Vagina (tissue), 2 donors: ENCODE results near the gene CTSL. TPM values are rescaled to one million over a fixed set of nuclear protein-coding genes. Genes with fewer than 3 reads are reported as not detected.

Source experiments
- DNase-seq, 2 donors: peaks; one replicate each; pipeline ENCODE4 v3.0.0-alpha.2; 2017; ENCODE audit errors: extremely low spot score in 2 of 2
- H3K27ac ChIP-seq: fragments of 200-600 bp; sonication (generic); one replicate; pipeline ENCODE4 v1.5.1; 2019
- H3K27me3 ChIP-seq: fragments of 200-600 bp; sonication (generic); one replicate; pipeline ENCODE4 v1.5.1; 2019
- H3K36me3 ChIP-seq, 2 donors: fragments of 200-600 bp; sonication (generic); one replicate each; pipeline ENCODE4 v1.5.1; 2017 to 2019
- H3K4me1 ChIP-seq: fragments of 200-600 bp; sonication (generic); one replicate; pipeline ENCODE4 v1.5.1; 2019
- H3K4me3 ChIP-seq, 2 donors: fragments of 200-600 bp; sonication (generic); 1 replicate in 1 of 2; 2 replicates in 1 of 2; pipeline ENCODE4 v1.5.1; 2016 to 2019
- H3K9me3 ChIP-seq: fragments of 200-600 bp; sonication (generic); one replicate; pipeline ENCODE4 v1.5.1; 2019
- POLR2A ChIP-seq, 2 donors: fragments of 450-650 bp; IDR thresholded peaks; one replicate each; pipeline ENCODE4 v1.6.1; 2017; ENCODE audit warnings: antibody characterized with exemption in 2 of 2, mild to moderate bottlenecking in 2 of 2, moderate library complexity in 2 of 2
- POLR2AphosphoS5 ChIP-seq, 2 donors: sonication (generic); formaldehyde crosslinking; IDR thresholded peaks; one replicate each; pipeline ENCODE4 v1.9.0; 2017; ENCODE audit warnings: antibody characterized with exemption in 2 of 2, mild to moderate bottlenecking in 2 of 2, low read depth in 1 of 2; ENCODE audit not compliant: insufficient read depth in 1 of 2
- intact Hi-C: fragments of 100-400 bp; cut with DNase I; formaldehyde crosslinking; loops from one replicate; pipeline ENCODE4 v1.15.1; 2023
- total RNA-seq: library from RNA; depleted of rRNA; stranded (reverse); fragments of >200 nt; gene quantifications from one replicate; pipeline ENCODE4 v1.2.3, GENCODE V29; 2016
- TF ChIP-seq, protein P1 (sequence below), 3 experiments: fragments of 450-650 bp in 2 of 3; fragments of 200-600 bp in 1 of 3; sonication (generic) in 1 of 3; IDR thresholded peaks; one replicate each; pipeline ENCODE4 v1.5.1; 2017 to 2019; ENCODE audit warnings: antibody characterized with exemption in 3 of 3, mild to moderate bottlenecking in 2 of 3, moderate library complexity in 2 of 3

Gene CTSL
- total RNA-seq, 1 donor from 2014 or later = 68.0 TPM

- H3K9me3 ChIP-seq = no peaks in the 10 kb centered on the region
- no peak overlapping the region for H3K27ac ChIP-seq
- no peak overlapping the region for H3K4me3 ChIP-seq
- DNase-seq = no peak
- H3K36me3 ChIP-seq = no peaks in the 10 kb centered on the region
- intact Hi-C loops = no loop called here
- TF ChIP-seq POLR2AphosphoS5 (IDR thresholded peaks at IDR 0.05; ENCODE audit: insufficient read depth in 1 of 2, low read depth in 1 of 2) (no peak), POLR2A (IDR thresholded peaks at IDR 0.05) (no peak)
- TF ChIP-seq, protein P1, sequence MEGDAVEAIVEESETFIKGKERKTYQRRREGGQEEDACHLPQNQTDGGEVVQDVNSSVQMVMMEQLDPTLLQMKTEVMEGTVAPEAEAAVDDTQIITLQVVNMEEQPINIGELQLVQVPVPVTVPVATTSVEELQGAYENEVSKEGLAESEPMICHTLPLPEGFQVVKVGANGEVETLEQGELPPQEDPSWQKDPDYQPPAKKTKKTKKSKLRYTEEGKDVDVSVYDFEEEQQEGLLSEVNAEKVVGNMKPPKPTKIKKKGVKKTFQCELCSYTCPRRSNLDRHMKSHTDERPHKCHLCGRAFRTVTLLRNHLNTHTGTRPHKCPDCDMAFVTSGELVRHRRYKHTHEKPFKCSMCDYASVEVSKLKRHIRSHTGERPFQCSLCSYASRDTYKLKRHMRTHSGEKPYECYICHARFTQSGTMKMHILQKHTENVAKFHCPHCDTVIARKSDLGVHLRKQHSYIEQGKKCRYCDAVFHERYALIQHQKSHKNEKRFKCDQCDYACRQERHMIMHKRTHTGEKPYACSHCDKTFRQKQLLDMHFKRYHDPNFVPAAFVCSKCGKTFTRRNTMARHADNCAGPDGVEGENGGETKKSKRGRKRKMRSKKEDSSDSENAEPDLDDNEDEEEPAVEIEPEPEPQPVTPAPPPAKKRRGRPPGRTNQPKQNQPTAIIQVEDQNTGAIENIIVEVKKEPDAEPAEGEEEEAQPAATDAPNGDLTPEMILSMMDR (IDR thresholded peaks at IDR 0.05) = no peak
- H3K4me1 ChIP-seq = no peaks in the 10 kb centered on the region
- no peaks in the 10 kb centered on the region for H3K27me3 ChIP-seq
Observed at GRCh38 chr9:87718852-87719612, 6.9 kb upstream of the CTSL start.

- Histone ChIP-seq H3K9me3 (no peaks in the 10 kb centered on the region), H3K36me3 (no peaks in the 10 kb centered on the region), H3K4me3 (no peak overlapping the region), H3K4me1 (peaks cover 1% of the 10 kb centered on the region), H3K27ac (no peak overlapping the region), H3K27me3 (no peaks in the 10 kb centered on the region)
- intact Hi-C loops = no loop called here
- no peak for DNase-seq
- TF ChIP-seq POLR2AphosphoS5 (IDR thresholded peaks at IDR 0.05; ENCODE audit: insufficient read depth in 1 of 2, low read depth in 1 of 2) = no peak
- TF ChIP-seq, protein P1 (IDR thresholded peaks at IDR 0.05) = no peak
- no peak for TF ChIP-seq POLR2A (IDR thresholded peaks at IDR 0.05)
Observed at GRCh38 chr9:87720173-87720572, 5.7 kb upstream of the CTSL start.

DNA sequence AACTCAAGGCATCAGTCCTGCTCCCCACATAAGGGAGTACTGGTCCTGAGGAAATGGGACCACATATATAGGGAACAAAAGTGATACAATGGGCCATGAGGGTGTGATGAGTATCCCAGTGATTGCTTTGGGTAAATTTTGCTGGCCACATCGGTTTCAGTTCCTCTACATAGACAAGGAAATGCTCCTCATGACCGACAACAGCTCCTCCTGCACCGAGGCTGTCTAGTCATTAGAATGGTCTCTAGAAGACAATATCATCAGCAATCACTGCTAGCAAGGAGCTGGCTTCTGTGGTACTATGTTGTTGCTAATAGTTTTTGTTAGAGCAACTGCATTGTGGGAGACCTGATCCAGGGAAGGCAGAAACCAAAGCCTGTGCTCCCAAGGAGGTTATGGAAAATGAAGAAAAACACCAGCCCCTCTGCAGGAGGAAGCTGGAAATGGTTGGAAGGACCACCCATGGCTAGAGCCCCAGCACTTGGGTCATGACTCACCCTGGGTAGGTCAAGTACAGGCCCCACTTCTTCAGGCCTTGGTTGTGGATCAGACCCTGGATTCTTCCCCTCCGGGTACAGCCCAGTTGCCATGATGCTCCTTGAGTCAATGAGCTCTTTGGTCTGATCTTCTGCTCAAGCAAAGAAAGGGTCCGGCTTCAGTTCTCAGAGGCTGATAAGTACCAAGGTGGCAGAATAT, 3.4 kb upstream of the CTSL start:
- Histone ChIP-seq H3K4me1 (peaks cover 21% of the 10 kb centered on the region), H3K27me3 (no peaks in the 10 kb centered on the region), H3K27ac (no peak overlapping the region), H3K4me3 (no peak overlapping the region), H3K36me3 (peaks cover 0 to 1% of the 10 kb centered on the region in 2 donors), H3K9me3 (no peaks in the 10 kb centered on the region)
- intact Hi-C loops = no loop called here
- TF ChIP-seq POLR2AphosphoS5 (IDR thresholded peaks at IDR 0.05; ENCODE audit: insufficient read depth in 1 of 2, low read depth in 1 of 2) (no peak), POLR2A (IDR thresholded peaks at IDR 0.05) (no peak)
- TF ChIP-seq, protein P1 (IDR thresholded peaks at IDR 0.05) = no peak
- no peak for DNase-seq

GRCh38 chr9:87725356-87725899, 491 bp upstream of the CTSL start:
- Histone ChIP-seq H3K36me3 (peaks cover 0 to 18% of the 10 kb centered on the region in 2 donors), H3K4me1 (peaks cover 39% of the 10 kb centered on the region), H3K9me3 (no peaks in the 10 kb centered on the region), H3K27me3 (no peaks in the 10 kb centered on the region), H3K27ac (peak overlapping the region; percentile 87), H3K4me3 (peak overlapping the region; percentile 72 to 85)
- intact Hi-C loops = no loop called here
- no peak for TF ChIP-seq POLR2AphosphoS5 (IDR thresholded peaks at IDR 0.05; ENCODE audit: insufficient read depth in 1 of 2, low read depth in 1 of 2)
- TF ChIP-seq POLR2A (IDR thresholded peaks at IDR 0.05) = no peak
- TF ChIP-seq, protein P1 (IDR thresholded peaks at IDR 0.05) = no peak
- DNase-seq = no peak
